NCI-H82 treated with DMSO at 0.1 percent for 48 hours (cell line): ENCODE results near the gene MIAT.

ENCODE experiments used
- DNase-seq: peaks from one replicate; lab custom pipeline; 2025; ENCODE audit not compliant: unreplicated experiment; lab: John Stamatoyannopoulos, UW

The MIAT gene

GRCh38 chr22:26631282-26631681, 26.1 kb upstream of the MIAT start:
- no peak for DNase-seq

- no peak for DNase-seq
Measured at GRCh38 chr22:26632422-26633155, 24.8 kb upstream of the MIAT start.

- DNase-seq: no peak
Measured at GRCh38 chr22:26634189-26634588, 23.2 kb upstream of the MIAT start.

- DNase-seq: no peak
Measured at GRCh38 chr22:26635117-26635516, 22.3 kb upstream of the MIAT start.

GRCh38 chr22:26636296-26636695, 21.1 kb upstream of the MIAT start:
- no peak for DNase-seq

- DNase-seq: no peak
Measured at GRCh38 chr22:26642465-26643417, 14.6 kb upstream of the MIAT start.

- DNase-seq: no peak
Measured at GRCh38 chr22:26643418-26644100, 13.8 kb upstream of the MIAT start.

- DNase-seq: no peak
Measured at GRCh38 chr22:26646158-26646557, 11.2 kb upstream of the MIAT start.

GRCh38 chr22:26648011-26648497, 9.3 kb upstream of the MIAT start:
- DNase-seq: no peak

GRCh38 chr22:26648528-26649388, 8.6 kb upstream of the MIAT start:
- DNase-seq: no peak

- DNase-seq: peak; percentile 6
Measured at GRCh38 chr22:26650722-26651421, 6.5 kb upstream of the MIAT start.

- DNase-seq: no peak
Measured at GRCh38 chr22:26651815-26652214, 5.6 kb upstream of the MIAT start.

GRCh38 chr22:26658161-26658560, 773 bp downstream of the MIAT start:
- no peak for DNase-seq

GRCh38 chr22:26658671-26659478, 1.5 kb downstream of the MIAT start:
- peak; percentile 77 for DNase-seq

- DNase-seq: no peak
Measured at GRCh38 chr22:26660356-26660755, 3.0 kb downstream of the MIAT start.

GRCh38 chr22:26660961-26661578, 3.7 kb downstream of the MIAT start:
- DNase-seq: peak; percentile 16

GRCh38 chr22:26662160-26662559, 4.8 kb downstream of the MIAT start:
- DNase-seq: no peak

GRCh38 chr22:26663374-26663923, 6.1 kb downstream of the MIAT start:
- DNase-seq: no peak
